ENCODE data around the gene HHAT.

Gene HHAT

GRCh38 chr1:210496063-210496462, 167.4 kb downstream of the HHAT start:
- peak; percentile 86 for DNase-seq (ENCODE audit: low read depth, low spot score)
- in situ Hi-C loops (cut with HindIII; ENCODE audit: low sequenced_read_pairs): no loop called here
- TF ChIP-seq CTCF (IDR thresholded peaks at IDR 0.05; ENCODE audit: low read depth, low read length): no peak
- H3K4me3 ChIP-seq (ENCODE audit: low read depth, low read length): no peak overlapping the region

GRCh38 chr1:210499956-210500355, 171.3 kb downstream of the HHAT start:
- in situ Hi-C loops (cut with HindIII; ENCODE audit: low sequenced_read_pairs): no loop called here
- TF ChIP-seq CTCF (IDR thresholded peaks at IDR 0.05; ENCODE audit: low read depth, low read length): no peak
- DNase-seq (ENCODE audit: low read depth, low spot score): no peak
- no peak overlapping the region for H3K4me3 ChIP-seq (ENCODE audit: low read depth, low read length)

- DNase-seq (ENCODE audit: low read depth, low spot score): no peak
- H3K4me3 ChIP-seq (ENCODE audit: low read depth, low read length): no peak overlapping the region
- in situ Hi-C loops (cut with HindIII; ENCODE audit: low sequenced_read_pairs): no loop called here
- no peak for TF ChIP-seq CTCF (IDR thresholded peaks at IDR 0.05; ENCODE audit: low read depth, low read length)
Observed at GRCh38 chr1:210500831-210501230, 172.1 kb downstream of the HHAT start.

- no peak overlapping the region for H3K4me3 ChIP-seq (ENCODE audit: low read depth, low read length)
- no peak for TF ChIP-seq CTCF (IDR thresholded peaks at IDR 0.05; ENCODE audit: low read depth, low read length)
- in situ Hi-C loops (cut with HindIII; ENCODE audit: low sequenced_read_pairs): no loop called here
- no peak for DNase-seq (ENCODE audit: low read depth, low spot score)
Observed at GRCh38 chr1:210504286-210504685, 175.6 kb downstream of the HHAT start.

GRCh38 chr1:210505601-210506496, 177.1 kb downstream of the HHAT start:
- TF ChIP-seq CTCF (IDR thresholded peaks at IDR 0.05; ENCODE audit: low read depth, low read length): no peak
- DNase-seq (ENCODE audit: low read depth, low spot score): no peak
- H3K4me3 ChIP-seq (ENCODE audit: low read depth, low read length): no peak overlapping the region
- in situ Hi-C loops (cut with HindIII; ENCODE audit: low sequenced_read_pairs): no loop called here

- no peak for DNase-seq (ENCODE audit: low read depth, low spot score)
- in situ Hi-C loops (cut with HindIII; ENCODE audit: low sequenced_read_pairs): no loop called here
- H3K4me3 ChIP-seq (ENCODE audit: low read depth, low read length): no peak overlapping the region
- no peak for TF ChIP-seq CTCF (IDR thresholded peaks at IDR 0.05; ENCODE audit: low read depth, low read length)
Observed at GRCh38 chr1:210506689-210507088, 178.0 kb downstream of the HHAT start.
